Activated CD4-positive, alpha-beta T cell treated with anti-CD3 and anti-CD28 coated beads, Interleukin-2, amount 50 U/mL, for 4 hours (primary cell): Measurements from ENCODE around the gene TEX29.

Source experiments
- DNase-seq, 2 experiments: peaks; one replicate each; pipeline ENCODE4 v3.0.0-alpha.2; 2020

Gene TEX29

DNA sequence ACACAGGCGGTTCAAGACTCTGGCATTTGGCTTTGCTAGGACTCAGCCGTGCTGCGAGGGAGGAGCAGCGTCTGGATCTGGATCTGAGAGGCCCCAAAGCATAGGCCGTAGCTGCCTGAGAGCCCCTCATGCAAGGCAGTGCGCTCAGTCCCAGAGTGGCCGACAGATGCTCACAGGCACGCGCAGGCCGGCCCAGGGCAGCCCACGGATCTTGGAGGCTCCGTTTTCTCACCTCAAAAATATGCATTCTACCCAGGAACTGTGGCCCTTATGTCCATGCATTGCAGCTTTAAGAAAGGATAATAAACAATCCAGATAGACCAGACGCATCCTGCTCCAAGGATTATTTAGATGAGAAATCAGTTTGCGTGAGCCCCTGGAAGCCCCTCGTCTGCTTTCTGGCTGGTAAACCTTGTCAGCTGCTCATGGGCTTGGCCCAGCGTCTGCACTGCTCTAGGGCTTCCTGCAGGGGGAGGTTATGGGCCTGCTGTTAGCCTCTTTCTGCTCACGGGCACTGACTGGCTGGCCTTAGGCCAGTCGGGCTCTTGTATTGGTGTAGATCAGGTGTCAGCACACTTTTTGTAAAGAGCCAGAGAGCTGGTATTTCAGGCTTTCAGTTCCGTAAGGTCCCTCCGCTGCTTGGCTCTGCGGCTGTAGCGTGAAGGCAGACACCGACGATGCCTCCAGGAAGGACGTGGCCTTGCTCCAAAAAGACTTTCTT is 24.2 kb downstream of the TEX29 start:
- no peak for DNase-seq

DNA sequence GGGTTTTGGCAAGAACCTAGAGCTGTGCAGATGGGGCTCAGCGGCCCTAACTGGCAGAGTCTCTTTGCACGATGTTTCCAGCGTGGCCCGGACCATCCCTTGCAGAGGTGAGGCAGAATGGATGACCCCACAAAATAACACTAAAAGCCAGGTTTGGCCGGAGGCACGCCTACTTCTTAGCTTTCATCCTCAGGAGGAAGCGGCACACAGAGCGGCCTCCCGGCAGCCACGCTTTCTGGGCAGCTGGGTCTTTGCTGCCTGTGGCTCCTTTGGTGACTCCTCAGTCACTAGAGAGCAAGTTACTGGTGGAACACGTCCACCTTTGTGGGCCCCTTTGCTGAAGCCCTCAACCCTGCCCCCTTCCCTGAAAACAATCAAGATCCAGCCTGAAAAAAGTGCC is 25.2 kb downstream of the TEX29 start:
- DNase-seq, result no peak

DNA sequence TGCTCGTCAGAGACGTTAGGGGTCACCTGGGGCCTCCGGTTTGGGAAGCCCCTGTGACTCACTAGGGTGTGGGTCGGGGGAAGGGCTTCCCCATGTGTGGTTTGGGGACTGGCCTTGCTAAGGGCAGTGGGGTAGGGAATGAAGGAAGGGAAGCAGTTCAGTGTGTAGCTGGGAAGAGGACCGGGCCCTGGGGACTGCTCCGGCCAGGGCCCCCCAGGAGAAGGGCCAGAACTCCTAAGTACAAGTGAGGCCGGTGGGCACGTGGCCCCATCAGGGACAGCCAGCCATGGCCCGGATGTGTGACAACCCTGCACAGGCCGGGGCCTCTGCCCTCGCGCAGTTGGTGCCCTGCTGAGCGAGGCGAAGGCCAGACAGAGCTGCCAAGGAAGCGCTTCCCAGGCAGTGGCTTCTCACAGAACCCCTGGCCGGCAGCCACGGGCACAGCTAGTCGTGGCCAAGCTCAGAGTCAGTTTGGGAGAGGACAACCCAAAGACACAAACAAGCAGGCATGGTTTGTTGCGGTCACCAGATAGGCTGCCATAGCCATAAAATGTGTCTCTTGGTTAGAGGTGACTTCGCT is 25.7 kb downstream of the TEX29 start:
- no peak for DNase-seq

DNA sequence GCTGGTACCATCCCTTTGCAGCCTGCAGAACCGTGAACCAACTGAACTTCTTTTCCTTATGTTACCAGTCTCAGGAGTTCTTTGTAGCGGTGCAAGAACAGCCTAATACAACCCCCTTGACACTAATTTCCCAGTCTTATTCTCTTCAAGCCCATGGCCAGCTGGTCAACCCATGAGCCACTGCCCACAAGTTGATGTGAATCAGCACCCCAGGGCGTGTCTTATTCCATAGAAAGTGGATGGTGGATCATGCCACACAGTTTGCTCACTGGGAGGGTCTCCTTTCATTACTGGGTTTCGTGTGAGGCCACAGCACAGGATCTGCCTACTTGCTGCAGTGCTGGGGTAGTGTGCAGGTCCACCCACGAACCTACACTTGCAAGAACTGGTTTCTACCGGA is 27.0 kb downstream of the TEX29 start:
- no peak for DNase-seq

DNA sequence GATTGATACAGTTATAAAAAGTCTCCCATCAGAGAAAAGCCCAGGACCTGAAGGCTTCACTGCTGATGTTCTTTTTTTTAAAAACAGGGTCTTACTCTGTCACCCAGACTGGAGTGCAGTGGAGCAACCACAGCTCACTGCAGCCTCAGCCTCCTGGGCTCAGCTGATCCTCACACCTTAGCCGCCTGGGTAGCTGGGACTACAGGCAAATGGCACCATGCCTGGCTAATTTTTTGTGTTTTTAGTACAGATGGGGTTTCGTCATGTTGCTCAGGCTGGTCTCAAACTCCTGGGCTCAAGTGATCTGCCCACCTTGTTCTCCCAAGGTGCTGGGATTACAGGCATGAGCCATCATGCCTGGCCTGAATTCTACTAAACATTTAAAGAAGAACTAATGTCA is 33.1 kb downstream of the TEX29 start:
- no peak for DNase-seq

DNA sequence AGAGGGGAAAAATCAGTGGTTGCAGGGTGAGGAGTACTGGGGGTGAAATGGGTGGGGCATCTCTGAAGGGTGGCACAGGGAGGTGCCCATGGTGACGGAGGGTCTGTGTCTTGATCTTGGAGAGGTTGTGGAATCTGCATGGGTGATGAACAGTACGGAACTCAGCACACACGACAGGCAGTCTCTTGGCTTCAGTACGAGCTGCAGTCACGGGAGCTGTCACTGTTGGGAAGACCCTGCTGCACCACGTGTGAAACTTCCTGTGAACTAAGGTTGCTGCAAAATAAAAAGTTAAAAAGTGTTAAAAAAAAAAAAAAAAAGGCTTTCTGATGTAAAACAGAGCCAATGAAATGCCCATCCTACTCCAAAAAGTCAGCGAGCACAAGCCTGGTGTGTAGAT is 34.3 kb downstream of the TEX29 start:
- no peak for DNase-seq

DNA sequence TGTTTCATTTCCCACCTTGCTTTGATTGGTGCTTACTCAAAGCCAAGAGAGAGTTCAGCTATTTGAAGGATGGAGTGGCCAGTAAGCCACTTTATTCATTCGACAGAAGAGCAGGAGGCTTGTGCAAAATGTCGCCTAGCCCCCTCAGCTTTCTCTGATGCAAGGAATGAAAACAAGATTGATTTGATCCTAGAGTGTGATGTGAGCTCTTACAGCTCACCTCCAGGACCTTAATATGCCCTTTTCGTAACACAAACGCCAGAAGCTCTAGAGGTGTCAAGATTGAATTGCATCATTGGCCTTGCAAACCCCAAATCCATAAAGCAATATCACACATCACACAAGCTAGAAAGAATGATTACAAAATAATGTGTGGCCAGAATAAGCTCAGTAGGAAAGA is 36.4 kb downstream of the TEX29 start:
- no peak for DNase-seq

DNA sequence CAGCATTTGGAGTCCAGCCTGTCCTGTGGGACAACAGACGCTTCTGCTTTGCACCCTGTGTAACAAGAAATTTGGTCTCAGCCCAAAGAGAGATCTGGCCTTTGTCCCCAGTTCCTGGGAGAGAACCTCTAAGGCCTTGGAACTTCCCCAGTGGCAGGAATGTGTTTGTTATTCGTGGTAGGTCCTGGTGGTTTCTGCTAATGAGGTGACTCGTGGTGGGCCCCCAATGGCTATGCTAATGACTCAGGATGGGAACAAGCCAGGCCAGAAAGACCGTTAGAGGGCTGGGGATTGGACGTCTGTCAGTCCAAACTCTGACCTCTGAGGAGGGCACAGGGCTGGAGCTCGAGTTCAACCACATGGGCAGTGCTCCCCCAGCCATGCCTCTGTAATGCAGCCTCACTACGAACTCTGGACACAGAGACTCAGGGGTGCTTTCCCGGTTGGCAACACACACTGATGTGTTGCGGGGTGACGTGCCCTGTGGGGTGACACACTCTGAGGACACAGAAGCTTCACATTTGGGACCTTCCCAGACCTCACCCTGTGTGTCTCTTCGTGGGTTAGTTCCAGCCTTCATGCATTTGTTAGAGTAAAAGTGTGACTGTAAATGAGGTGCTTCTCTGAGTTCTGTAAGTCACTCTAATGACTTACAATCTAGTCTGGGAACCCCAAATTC is 38.9 kb downstream of the TEX29 start:
- no peak for DNase-seq

DNA sequence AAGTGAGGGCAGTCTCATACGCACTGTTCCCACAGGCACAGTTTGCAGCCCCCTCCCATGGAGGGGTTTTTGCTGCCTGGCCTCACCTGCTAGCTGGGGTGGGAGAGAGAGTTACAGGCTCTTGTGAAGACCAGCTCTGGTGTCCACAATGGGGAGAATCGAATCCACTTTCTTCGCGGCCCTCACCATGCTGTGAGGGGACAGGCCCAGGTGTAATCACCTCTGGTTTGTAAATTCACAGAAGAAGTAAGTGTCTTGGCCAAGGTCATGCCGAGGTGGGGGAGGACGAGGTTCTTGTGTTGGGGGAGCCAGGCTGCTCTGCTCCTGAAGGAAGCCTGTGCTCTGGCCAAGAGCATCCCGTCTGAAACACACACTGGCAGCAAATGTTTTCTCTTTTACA is 39.5 kb downstream of the TEX29 start:
- no peak for DNase-seq

DNA sequence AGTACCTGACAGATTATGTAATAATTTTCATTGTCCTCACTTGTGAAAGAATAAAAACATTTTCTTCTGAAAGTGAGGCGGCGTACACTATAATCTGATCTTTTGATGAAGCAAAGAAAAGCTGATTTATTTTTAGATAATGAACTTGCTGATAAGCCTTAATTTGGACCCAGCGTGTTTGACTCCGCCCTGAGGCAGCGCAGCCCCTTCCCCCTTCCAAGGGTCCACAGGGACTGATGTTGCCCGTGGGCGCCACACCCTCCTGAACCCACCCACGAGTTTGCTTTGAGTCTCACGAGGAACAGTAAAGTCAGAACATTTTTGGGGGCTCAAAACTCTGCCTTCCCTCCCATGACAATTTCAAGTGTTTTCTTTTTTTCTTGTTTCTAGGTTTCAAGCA is 40.0 kb downstream of the TEX29 start:
- DNase-seq, result no peak

DNA sequence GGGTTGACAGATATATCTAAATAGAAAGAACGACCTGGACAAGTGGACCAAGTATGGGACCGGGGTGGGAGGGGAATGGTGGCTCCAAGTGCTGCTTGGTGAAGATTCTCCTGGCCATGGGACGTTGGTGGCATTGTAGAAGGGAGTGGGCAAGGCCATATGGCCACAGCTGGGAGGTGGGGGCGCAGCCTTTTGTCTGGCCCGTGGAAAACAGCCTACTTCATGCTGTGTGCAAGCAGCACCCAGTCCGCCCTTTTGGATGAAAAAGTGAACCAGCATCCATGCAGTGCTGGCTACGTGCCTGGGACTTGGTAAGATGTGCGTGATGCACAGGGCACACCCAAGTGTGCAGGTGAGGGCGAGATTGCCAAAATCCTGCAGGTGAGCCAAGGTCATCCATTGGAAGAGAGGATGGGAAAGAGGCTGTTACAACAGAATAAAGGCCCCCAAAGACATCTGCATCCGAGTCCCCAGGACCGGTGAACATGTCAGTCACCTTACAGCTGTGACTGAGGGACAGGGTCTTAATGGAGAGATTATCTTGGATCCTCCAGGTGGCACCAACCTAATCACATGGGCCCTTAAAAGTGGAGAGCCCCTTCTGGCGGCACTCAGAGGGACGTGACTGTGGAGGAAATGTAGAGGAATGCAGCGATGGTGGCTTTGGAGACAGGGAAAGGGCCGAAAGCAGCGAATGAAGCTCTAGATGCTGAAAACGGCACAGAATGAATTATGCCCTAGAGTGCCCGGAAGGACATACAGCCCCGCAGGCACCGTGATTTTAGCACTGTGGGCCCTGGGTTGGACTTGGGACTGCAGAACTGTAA is 40.8 kb downstream of the TEX29 start:
- no peak for DNase-seq

DNA sequence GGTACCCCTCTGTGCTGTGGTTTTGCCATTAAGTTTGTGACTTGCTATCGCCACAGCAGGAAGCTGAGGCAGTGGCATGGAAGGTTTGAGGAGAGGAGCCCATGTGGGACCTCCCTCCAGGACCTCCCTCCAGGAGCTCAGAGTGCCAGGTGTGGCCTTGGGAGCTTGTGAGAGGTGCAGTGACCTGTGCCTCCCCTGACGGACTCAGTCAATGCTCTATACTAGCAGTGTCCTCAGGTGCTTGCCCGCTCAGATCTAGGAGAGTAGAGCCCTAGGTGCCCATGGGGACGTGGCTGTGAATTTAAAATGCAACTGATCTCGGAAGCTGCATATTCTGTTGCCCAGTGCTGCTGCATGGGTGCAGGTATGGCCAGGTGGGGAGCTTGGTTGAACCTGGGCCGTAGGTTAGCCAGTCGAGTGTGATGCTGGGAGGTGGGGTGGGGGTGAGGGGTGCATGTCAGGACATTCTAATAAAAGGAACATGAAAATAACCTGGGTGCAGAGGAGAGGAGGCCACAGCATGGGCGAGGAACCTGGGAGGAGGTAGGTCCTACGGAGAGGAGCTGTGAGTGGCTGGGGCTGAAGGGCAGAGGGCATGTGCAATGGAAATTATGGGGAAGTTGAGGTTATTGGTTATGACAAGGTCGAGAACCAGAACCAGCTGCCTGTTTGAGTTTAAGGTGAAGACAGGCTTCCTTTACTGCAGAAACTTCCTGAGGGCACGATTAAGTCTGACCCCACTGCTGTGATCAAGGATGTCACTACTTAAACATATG is 41.6 kb downstream of the TEX29 start:
- DNase-seq, result no peak

DNA sequence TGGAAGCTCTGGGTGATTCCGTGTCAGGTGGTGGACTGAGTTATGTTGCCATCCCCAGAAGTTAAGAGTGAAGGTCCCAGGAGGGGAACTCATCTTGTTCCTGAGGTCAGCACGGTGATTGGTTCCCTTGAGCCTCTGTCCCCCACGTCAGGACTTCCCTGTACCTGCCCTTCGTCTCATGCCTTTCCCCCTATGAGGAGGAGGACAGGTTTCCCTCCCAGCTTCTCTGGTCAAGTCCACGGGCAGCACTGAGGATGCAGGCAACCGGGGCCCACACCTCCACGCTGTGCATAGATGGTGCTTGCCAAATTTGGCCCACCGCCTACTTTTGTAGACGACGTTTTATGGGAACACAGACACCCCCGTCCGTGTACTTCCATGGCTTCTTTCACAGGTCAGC is 42.7 kb downstream of the TEX29 start:
- no peak for DNase-seq

DNA sequence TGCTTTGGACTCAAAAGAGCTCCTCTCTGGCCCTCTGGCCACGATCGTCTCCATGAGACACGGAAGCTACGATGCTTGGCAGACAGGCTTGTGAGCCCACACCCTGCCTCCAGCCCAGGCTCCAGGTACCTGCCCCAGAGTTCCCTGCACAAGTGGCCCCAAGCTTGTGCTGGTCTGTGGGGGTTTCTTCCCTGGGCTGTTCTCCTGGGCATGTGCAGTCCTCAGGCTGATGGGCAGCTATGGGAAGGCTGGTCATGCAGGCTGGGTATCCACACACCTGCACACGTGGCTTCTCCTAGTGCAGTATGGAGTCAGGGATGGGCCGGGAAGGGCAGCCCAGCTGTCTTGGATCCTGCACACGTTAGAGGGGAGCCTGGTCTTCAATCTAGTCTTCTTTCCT is 43.1 kb downstream of the TEX29 start:
- no peak for DNase-seq

DNA sequence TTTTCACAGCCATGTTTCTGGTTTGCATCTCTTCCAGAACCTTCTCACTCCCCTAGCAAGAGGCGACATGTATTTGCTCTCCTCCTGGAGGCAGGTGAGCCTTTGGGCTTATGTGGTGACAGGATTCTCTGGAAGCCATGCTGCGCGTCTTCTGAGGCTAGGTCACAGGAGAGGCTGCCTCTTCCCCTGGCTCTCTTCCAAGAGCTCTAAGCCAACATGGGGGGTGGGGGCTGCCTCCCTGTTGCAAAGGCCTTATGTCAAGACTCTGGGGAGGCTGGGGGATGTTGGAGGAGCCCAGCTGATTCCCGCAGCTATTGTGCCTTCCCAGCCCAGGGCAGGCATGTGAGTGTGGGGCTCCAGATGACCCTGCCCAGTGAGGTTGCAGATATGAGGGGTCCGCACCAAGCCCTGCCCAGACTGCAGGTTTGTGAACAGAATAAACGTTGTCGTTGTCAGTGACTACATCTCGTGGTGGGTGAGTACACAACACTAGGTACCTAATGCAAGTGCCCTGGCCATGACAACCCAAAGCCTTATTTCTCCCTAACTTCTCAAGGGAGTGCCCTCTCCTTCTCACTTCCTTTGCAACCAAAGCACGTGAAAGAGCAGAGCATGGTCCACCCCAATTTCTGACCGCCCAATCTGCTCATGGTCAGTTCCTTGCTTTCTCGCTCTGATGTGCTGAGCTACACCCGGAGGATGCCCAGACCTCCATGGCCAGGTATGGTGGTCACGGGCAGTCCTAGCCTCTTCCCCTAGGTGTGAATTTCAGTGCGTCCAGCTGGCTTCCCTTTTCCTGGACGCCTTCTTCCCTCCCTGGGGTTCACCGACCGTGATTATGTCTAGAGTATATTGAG is 44.9 kb downstream of the TEX29 start:
- no peak for DNase-seq

DNA sequence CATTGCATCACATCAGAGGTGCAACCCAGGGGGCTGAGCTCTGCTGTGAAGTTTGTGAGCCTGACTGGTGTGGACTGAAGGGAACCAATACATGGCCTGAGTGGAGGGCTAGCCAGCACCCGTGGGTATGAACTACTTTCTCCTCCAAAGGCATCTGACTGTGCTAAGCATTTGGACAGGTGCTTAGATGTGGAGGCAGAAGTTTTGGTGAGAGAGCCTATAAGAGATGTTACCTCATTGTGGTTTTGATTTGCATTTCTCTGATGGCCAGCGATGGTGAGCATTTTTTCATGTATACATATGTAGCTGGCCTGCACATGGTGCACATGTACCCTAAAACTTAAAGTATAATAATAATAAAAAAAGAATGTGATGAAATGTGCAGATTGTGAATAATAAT is 46.9 kb downstream of the TEX29 start:
- no peak for DNase-seq

DNA sequence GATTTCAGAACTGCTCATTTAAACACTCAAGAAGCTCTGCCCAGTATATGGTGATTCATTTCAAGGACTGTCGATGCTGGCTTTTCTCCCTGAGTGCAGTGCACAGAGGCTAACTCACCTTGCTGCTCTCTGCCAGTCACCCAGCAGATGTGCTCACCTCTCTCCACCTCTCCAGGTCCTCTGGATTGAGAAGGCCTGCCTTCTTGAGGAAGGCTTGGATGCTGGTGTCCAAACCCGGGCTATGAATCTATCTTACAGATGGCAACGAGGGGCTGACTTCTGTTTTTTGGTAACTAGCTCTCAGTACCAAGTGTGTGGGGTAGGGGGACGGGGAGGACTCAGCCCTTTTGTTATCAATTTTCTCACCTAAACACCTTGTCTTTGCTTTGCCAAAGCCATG is 47.6 kb downstream of the TEX29 start:
- DNase-seq, result no peak

DNA sequence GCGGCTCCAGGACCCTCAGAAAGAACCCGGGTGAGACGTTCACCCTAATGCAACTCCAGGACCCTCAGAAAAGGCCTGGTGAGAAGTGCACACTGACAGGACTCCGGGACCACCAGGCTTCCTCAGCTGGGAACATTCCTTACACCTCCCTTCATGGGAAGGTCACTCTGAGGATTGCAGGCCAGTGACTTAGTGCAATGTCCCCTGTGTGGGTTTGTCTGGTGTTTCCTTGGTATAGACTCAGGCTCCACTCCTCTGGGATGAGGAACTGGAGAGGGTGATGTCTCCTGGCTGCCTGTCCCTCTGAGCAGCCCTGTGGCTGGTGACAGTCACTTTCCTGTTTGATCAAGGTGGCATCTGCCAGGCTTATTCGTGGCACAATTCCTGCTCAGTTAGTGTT is 49.7 kb downstream of the TEX29 start:
- DNase-seq, result no peak

DNA sequence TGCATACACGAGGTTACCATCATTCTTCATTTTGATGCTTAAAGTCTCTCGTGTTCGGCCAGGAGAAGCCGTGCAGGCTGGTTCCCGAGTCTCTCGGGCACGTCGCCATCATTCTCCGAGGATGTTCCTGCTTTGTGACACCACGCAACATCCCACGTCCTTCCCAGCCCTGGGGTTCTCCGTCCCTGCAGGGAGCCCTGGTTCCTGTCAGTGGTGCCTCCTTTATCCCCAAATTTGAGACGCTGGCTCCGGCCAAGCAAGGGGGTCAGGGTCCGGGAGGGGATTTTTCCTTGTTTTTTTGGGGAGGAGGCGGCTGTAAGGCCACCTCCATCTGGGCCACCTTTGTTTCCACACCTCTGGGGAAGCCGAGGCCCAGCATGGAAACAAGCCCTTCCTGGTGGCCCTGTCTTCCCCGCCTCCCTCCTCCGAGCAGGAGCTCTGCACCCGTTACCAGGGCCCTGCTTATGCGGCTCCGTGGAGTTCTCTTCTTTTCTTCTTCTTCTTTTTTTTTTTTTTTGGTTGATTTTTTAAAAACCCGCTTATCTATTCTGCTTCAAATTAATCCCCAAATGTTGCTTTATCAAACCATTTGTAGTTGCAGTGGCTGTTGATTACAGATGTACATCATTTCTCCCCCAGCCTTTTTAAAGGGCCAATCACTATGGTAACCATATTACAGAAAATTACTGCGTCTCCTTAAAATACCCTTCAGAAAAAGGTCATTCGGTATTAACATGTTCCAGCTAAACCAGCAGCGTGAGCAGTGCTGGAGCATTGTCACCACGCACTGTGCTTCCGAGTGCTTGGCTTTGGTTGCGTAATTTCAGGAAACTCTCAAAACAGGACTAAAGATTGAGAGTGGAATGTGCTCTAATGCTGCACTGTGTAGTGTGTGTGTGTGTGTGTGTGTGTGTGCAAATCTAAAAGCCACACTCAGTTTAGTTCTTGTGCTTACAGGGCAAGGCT is 50.4 kb downstream of the TEX29 start:
- no peak for DNase-seq

DNA sequence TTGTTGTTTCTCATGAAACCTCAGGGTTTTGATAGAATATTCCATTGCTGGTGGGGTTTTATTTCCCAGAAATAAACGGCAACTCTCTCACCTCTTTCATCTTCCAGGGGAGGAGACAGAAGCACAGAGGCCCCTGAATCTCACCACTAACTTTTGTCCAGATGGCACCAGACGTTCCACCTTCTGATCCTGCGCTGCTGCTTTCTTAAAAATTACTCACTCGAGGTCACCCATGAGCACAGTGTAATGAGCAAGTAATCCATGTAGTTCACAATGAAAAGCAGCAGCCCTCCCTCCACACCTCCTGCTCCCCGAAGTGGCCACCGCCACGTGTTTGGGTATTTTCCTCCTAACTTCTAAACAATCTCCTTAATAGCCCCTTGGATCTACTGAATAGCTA is 51.3 kb downstream of the TEX29 start:
- no peak for DNase-seq
